Measurements from ENCODE around the gene SLC6A4. TPM values are rescaled to one million over a fixed set of nuclear protein-coding genes. Genes with fewer than 3 reads are reported as not detected.

SLC6A4 gene
- total and polyA plus RNA-seq, 2 experiments from 2014 or later = 0.06 to 0.14 TPM

DNA sequence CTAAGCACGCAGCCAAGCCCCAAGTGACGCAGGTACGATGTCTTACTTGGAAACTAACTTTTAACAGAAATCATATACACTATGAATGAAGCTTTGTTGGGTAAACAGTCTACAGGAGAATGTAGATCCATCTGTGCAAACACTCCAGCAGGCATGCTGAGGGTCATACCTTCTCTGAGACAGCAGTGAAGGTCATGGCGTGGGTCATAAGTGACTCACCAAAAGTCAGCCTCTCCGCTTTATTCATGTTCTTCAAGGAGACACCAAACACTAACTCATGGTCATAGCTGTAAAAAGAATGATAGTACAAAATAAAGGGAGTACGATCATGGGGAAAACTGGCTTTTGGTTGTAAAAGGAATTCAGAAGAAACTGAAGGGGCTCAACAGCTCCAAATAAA is 35.6 kb upstream of the SLC6A4 start (continued):
- TF ChIP-seq, protein P1, sequence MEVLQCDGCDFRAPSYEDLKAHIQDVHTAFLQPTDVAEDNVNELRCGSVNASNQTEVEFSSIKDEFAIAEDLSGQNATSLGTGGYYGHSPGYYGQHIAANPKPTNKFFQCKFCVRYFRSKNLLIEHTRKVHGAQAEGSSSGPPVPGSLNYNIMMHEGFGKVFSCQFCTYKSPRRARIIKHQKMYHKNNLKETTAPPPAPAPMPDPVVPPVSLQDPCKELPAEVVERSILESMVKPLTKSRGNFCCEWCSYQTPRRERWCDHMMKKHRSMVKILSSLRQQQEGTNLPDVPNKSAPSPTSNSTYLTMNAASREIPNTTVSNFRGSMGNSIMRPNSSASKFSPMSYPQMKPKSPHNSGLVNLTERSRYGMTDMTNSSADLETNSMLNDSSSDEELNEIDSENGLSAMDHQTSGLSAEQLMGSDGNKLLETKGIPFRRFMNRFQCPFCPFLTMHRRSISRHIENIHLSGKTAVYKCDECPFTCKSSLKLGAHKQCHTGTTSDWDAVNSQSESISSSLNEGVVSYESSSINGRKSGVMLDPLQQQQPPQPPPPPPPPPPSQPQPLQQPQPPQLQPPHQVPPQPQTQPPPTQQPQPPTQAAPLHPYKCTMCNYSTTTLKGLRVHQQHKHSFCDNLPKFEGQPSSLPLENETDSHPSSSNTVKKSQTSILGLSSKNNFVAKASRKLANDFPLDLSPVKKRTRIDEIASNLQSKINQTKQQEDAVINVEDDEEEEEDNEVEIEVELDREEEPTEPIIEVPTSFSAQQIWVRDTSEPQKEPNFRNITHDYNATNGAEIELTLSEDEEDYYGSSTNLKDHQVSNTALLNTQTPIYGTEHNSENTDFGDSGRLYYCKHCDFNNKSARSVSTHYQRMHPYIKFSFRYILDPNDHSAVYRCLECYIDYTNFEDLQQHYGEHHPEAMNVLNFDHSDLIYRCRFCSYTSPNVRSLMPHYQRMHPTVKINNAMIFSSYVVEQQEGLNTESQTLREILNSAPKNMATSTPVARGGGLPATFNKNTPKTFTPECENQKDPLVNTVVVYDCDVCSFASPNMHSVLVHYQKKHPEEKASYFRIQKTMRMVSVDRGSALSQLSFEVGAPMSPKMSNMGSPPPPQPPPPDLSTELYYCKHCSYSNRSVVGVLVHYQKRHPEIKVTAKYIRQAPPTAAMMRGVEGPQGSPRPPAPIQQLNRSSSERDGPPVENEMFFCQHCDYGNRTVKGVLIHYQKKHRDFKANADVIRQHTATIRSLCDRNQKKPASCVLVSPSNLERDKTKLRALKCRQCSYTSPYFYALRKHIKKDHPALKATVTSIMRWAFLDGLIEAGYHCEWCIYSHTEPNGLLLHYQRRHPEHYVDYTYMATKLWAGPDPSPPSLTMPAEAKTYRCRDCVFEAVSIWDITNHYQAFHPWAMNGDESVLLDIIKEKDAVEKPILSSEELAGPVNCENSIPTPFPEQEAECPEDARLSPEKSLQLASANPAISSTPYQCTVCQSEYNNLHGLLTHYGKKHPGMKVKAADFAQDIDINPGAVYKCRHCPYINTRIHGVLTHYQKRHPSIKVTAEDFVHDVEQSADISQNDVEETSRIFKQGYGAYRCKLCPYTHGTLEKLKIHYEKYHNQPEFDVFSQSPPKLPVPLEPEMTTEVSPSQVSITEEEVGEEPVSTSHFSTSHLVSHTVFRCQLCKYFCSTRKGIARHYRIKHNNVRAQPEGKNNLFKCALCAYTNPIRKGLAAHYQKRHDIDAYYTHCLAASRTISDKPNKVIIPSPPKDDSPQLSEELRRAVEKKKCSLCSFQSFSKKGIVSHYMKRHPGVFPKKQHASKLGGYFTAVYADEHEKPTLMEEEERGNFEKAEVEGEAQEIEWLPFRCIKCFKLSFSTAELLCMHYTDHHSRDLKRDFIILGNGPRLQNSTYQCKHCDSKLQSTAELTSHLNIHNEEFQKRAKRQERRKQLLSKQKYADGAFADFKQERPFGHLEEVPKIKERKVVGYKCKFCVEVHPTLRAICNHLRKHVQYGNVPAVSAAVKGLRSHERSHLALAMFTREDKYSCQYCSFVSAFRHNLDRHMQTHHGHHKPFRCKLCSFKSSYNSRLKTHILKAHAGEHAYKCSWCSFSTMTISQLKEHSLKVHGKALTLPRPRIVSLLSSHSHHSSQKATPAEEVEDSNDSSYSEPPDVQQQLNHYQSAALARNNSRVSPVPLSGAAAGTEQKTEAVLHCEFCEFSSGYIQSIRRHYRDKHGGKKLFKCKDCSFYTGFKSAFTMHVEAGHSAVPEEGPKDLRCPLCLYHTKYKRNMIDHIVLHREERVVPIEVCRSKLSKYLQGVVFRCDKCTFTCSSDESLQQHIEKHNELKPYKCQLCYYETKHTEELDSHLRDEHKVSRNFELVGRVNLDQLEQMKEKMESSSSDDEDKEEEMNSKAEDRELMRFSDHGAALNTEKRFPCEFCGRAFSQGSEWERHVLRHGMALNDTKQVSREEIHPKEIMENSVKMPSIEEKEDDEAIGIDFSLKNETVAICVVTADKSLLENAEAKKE (CRISPR knock-in tag; IDR thresholded peaks at IDR 0.05) = no peak
- TF ChIP-seq EZH2 (IDR thresholded peaks at IDR 0.05; ENCODE audit: low read depth, unreplicated experiment) = no peak
- TF ChIP-seq, protein P2, sequence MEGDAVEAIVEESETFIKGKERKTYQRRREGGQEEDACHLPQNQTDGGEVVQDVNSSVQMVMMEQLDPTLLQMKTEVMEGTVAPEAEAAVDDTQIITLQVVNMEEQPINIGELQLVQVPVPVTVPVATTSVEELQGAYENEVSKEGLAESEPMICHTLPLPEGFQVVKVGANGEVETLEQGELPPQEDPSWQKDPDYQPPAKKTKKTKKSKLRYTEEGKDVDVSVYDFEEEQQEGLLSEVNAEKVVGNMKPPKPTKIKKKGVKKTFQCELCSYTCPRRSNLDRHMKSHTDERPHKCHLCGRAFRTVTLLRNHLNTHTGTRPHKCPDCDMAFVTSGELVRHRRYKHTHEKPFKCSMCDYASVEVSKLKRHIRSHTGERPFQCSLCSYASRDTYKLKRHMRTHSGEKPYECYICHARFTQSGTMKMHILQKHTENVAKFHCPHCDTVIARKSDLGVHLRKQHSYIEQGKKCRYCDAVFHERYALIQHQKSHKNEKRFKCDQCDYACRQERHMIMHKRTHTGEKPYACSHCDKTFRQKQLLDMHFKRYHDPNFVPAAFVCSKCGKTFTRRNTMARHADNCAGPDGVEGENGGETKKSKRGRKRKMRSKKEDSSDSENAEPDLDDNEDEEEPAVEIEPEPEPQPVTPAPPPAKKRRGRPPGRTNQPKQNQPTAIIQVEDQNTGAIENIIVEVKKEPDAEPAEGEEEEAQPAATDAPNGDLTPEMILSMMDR (conservative IDR thresholded peaks at IDR 0.05; ENCODE audit: low read depth in 2 of 2) = no peak

DNA sequence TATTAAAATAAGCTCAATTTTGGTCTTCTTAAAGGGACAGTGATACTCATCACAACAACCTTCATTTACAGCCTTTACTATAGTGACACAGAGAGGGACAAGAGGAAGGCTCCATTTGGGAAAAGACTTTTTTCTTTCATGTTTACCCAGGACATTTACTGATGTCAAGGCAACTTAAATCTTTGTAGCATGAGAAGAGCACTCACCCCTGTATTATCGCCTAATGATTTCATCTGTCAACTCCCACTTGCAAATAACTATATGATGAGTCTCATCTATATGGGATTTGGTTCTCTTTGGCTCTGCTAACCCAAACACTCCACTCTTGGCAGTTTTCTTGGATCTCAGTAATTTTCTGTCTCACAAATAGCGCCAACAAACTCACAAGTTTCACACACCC is 32.1 kb upstream of the SLC6A4 start:
- peaks cover 48% of the 10 kb centered on the region; the same call in 2 of the 3 replicates for H3K36me3 Mint-ChIP-seq (ENCODE audit: low read depth)
- Histone ChIP-seq H3K9me2 (ENCODE audit: insufficient read depth) (no peaks in the 10 kb centered on the region), H3K27me3 (ENCODE audit: insufficient read depth) (no peaks in the 10 kb centered on the region), H3F3A (replicated peaks; ENCODE audit: low read depth) (no peaks in the 10 kb centered on the region), H3K27ac (ENCODE audit: low read depth) (no peak overlapping the region), H3K4me3 (no peak overlapping the region), H3K36me3 (ENCODE audit: insufficient read depth) (peaks cover 33% of the 10 kb centered on the region), H3K4me2 (no peak overlapping the region), H3K4me1 (ENCODE audit: insufficient read depth) (no peaks in the 10 kb centered on the region), H2AFZ (no peak overlapping the region), H3K79me2 (replicated peaks; ENCODE audit: insufficient read depth) (no peaks in the 10 kb centered on the region), H4K20me1 (replicated peaks; ENCODE audit: insufficient read depth) (no peaks in the 10 kb centered on the region; the same call in 1 of the 2 replicates)
- DNase-seq (ENCODE audit: low spot score) (no peak), ATAC-seq (no peak)
- no peaks in the 10 kb centered on the region for H3K27me3 Mint-ChIP-seq (ENCODE audit: insufficient read depth, low read depth, poor library complexity)
- peaks cover 3% of the 10 kb centered on the region; the same call in 2 of the 3 replicates for H3K4me1 Mint-ChIP-seq
- no peak overlapping the region for H3K4me3 Mint-ChIP-seq
- H3K27ac Mint-ChIP-seq = no peak overlapping the region
- H3K9me3 Mint-ChIP-seq = no peaks in the 10 kb centered on the region
- TF ChIP-seq JUNB (IDR thresholded peaks at IDR 0.05; ENCODE audit: unreplicated experiment) = no peak
